HEK293 (cell line): Measurements from ENCODE around the gene MYD88.
"Not testable (repeated sequence)": the region's sequence is repeated elsewhere in the genome, so short reads cannot be mapped to it uniquely, and the experiment has no call there.

Experiments used
- CTCF ChIP-seq: fragments of 450-650 bp; formaldehyde crosslinking; IDR thresholded peaks from 2 replicates; pipeline ENCODE4 v1.5.1; 2016; ENCODE audit warnings: missing biosample characterization, missing genetic modification characterization
- MYNN ChIP-seq: fragments of 450-650 bp; formaldehyde crosslinking; IDR thresholded peaks from 2 replicates; pipeline ENCODE4 v1.5.1; 2016; ENCODE audit warnings: missing biosample characterization, missing genetic modification characterization, borderline replicate concordance
- YY1 ChIP-seq: fragments of 450-650 bp; formaldehyde crosslinking; IDR thresholded peaks from 2 replicates; pipeline ENCODE4 v1.5.1; 2018; ENCODE audit warnings: missing biosample characterization, missing genetic modification characterization
- ZBTB11 ChIP-seq: fragments of 450-650 bp; formaldehyde crosslinking; conservative IDR thresholded peaks from 2 replicates; pipeline ENCODE4 v1.5.1; 2016; ENCODE audit warnings: low read depth, missing biosample characterization, missing genetic modification characterization
- ZNF10 ChIP-seq: fragments of 450-650 bp; formaldehyde crosslinking; IDR thresholded peaks from 2 replicates; pipeline ENCODE4 v1.5.1; 2017; ENCODE audit warnings: missing biosample characterization, missing genetic modification characterization
- ZNF214 ChIP-seq: fragments of 450-650 bp; formaldehyde crosslinking; IDR thresholded peaks from 2 replicates; pipeline ENCODE4 v1.5.1; 2017; ENCODE audit warnings: missing biosample characterization, mild to moderate bottlenecking, missing genetic modification characterization, borderline replicate concordance
- ZNF37A ChIP-seq: fragments of 450-650 bp; IDR thresholded peaks from 2 replicates; pipeline ENCODE4 v1.5.1; 2018; ENCODE audit warnings: missing biosample characterization, missing genetic modification characterization
- ZNF449 ChIP-seq: fragments of 450-650 bp; formaldehyde crosslinking; IDR thresholded peaks from 2 replicates; pipeline ENCODE4 v1.5.1; 2017; ENCODE audit warnings: missing biosample characterization, mild to moderate bottlenecking, missing genetic modification characterization, moderate library complexity
- ZNF488 ChIP-seq: fragments of 450-650 bp; formaldehyde crosslinking; IDR thresholded peaks from 2 replicates; pipeline ENCODE4 v1.5.1; 2016; ENCODE audit warnings: missing biosample characterization, missing genetic modification characterization
- ZNF664 ChIP-seq: fragments of 450-650 bp; formaldehyde crosslinking; IDR thresholded peaks from 2 replicates; pipeline ENCODE4 v1.5.1; 2016; ENCODE audit warnings: missing biosample characterization, missing genetic modification characterization
- ZNF701 ChIP-seq: fragments of 450-650 bp; formaldehyde crosslinking; IDR thresholded peaks from 2 replicates; pipeline ENCODE4 v1.5.1; 2016; ENCODE audit warnings: missing biosample characterization, missing genetic modification characterization
- ZNF792 ChIP-seq: fragments of 450-650 bp; formaldehyde crosslinking; IDR thresholded peaks from 2 replicates; pipeline ENCODE4 v1.5.1; 2016; ENCODE audit warnings: missing biosample characterization, missing genetic modification characterization
- TF ChIP-seq, protein P1 (sequence below): fragments of 450-650 bp; formaldehyde crosslinking; IDR thresholded peaks from 2 replicates; pipeline ENCODE4 v1.5.1; 2016; ENCODE audit warnings: missing biosample characterization, missing genetic modification characterization
- TF ChIP-seq, protein P2 (sequence below): fragments of 450-650 bp; formaldehyde crosslinking; IDR thresholded peaks from 2 replicates; pipeline ENCODE4 v1.5.1; 2016; ENCODE audit warnings: missing biosample characterization, missing genetic modification characterization, low read depth

DNA sequence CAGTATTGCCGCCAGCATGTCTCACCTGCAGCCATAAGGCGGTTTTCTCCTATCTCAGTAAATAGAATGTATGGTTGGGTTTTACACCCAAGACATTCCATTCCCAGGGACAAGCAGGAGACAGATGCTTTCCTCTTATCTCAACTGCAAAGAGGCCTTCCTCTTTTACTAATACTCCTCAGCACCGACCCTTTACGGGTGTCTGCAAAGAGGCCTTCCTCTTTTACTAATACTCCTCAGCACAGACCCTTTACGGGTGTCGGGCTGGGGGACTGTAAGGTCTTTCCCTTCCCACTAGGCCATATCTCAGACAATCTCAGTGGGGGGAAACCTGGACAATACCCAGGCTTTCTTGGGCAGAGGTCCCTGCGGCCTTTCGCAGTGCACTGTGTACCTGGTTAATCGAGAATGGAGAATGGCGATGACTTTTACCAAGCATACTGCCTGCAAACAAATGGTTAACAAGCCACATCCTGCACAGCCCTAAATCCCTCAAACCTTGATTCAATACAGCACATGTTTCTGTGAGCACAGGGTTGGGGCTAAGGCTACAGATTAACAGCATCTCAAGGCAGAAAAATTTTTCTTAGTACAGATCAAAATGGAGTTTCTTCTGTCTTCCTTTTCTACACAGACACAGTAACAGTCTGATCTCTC, 2.7 kb upstream of the MYD88 start:
- TF ChIP-seq CTCF (tag by site-specific recombination); YY1 (tag by site-specific recombination); ZNF37A (tag by site-specific recombination); ZNF214; ZNF449; ZNF10 (tag by site-specific recombination); MYNN (tag by site-specific recombination); ZNF664 (tag by site-specific recombination); ZBTB11 (tag by site-specific recombination); ZNF701; ZNF488 (tag by site-specific recombination); ZNF792: not testable (repeated sequence)
- TF ChIP-seq, protein P1, sequence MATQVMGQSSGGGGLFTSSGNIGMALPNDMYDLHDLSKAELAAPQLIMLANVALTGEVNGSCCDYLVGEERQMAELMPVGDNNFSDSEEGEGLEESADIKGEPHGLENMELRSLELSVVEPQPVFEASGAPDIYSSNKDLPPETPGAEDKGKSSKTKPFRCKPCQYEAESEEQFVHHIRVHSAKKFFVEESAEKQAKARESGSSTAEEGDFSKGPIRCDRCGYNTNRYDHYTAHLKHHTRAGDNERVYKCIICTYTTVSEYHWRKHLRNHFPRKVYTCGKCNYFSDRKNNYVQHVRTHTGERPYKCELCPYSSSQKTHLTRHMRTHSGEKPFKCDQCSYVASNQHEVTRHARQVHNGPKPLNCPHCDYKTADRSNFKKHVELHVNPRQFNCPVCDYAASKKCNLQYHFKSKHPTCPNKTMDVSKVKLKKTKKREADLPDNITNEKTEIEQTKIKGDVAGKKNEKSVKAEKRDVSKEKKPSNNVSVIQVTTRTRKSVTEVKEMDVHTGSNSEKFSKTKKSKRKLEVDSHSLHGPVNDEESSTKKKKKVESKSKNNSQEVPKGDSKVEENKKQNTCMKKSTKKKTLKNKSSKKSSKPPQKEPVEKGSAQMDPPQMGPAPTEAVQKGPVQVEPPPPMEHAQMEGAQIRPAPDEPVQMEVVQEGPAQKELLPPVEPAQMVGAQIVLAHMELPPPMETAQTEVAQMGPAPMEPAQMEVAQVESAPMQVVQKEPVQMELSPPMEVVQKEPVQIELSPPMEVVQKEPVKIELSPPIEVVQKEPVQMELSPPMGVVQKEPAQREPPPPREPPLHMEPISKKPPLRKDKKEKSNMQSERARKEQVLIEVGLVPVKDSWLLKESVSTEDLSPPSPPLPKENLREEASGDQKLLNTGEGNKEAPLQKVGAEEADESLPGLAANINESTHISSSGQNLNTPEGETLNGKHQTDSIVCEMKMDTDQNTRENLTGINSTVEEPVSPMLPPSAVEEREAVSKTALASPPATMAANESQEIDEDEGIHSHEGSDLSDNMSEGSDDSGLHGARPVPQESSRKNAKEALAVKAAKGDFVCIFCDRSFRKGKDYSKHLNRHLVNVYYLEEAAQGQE (tag by site-specific recombination), result not testable (repeated sequence)
- TF ChIP-seq, protein P2, sequence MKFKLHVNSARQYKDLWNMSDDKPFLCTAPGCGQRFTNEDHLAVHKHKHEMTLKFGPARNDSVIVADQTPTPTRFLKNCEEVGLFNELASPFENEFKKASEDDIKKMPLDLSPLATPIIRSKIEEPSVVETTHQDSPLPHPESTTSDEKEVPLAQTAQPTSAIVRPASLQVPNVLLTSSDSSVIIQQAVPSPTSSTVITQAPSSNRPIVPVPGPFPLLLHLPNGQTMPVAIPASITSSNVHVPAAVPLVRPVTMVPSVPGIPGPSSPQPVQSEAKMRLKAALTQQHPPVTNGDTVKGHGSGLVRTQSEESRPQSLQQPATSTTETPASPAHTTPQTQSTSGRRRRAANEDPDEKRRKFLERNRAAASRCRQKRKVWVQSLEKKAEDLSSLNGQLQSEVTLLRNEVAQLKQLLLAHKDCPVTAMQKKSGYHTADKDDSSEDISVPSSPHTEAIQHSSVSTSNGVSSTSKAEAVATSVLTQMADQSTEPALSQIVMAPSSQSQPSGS, result not testable (repeated sequence)
